GM13976 (cell line): ENCODE results near the gene MEF2C.

Experiments used
- DNase-seq: peaks from one replicate; pipeline ENCODE4 v3.0.0; 2012; ENCODE audit warnings: low spot score
- CTCF ChIP-seq: IDR thresholded peaks from 2 replicates; pipeline ENCODE4 v1.5.1; 2012; ENCODE audit warnings: borderline replicate concordance, mild to moderate bottlenecking; ENCODE audit not compliant: insufficient read depth; ENCODE audit errors: extremely low read depth, missing control alignments, control extremely low read depth
- in situ Hi-C: fragments of 300-500 bp; cut with MboI; formaldehyde crosslinking; loops from one replicate; pipeline ENCODE4 v1.12.0; 2022; ENCODE audit warnings: low sequenced_read_pairs, mixed read lengths, inconsistent platforms; ENCODE audit not compliant: unreplicated experiment

MEF2C gene

GRCh38 chr5:88736494-88736893 is 146.5 kb downstream of the MEF2C start:
- TF ChIP-seq CTCF, result no peak
- DNase-seq, result no peak
- in situ Hi-C loops, result loop anchor here (10.0 to 25.0 kb wide), 3 partner anchors 88 to 701 kb away; no protein-coding TSS in a partner anchor

DNA sequence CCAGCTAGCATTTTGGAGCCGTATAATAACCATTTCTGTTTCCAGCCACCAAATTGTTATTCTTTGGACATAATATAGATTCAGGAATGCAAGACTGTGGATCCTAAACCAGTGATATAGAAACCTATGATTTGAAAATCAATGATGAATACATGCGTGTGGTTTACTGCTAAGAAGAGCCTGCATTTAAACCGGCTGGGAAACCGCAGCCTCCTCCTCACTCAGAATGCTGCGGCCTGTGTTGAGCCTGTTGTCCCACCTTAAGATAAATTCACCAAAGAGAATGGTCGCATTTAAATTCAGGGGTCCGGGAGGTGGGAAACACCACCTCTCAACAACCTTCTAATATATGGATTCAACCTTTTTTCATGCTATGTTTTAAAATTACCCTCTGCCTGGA is 148.0 kb downstream of the MEF2C start:
- no peak for TF ChIP-seq CTCF
- in situ Hi-C loops, result loop anchor here (5.0 to 25.0 kb wide), 4 partner anchors 90 to 702 kb away; no protein-coding TSS in a partner anchor
- no peak for DNase-seq

- DNase-seq, result no peak
- TF ChIP-seq CTCF, result no peak
- in situ Hi-C loops, result loop anchor here (5.0 to 25.0 kb wide), 4 partner anchors 91 to 703 kb away; no protein-coding TSS in a partner anchor
Observed at GRCh38 chr5:88734191-88734640, 148.8 kb downstream of the MEF2C start.

GRCh38 chr5:88732862-88733261 is 150.1 kb downstream of the MEF2C start:
- in situ Hi-C loops, result loop anchor here (5.0 to 25.0 kb wide), 4 partner anchors 92 to 704 kb away; no protein-coding TSS in a partner anchor
- no peak for TF ChIP-seq CTCF
- DNase-seq, result no peak

GRCh38 chr5:88732181-88732633 is 150.8 kb downstream of the MEF2C start:
- in situ Hi-C loops, result loop anchor here (5.0 to 25.0 kb wide), 4 partner anchors 93 to 705 kb away; no protein-coding TSS in a partner anchor
- peak; percentile 8 for TF ChIP-seq CTCF
- no peak for DNase-seq

- in situ Hi-C loops, result loop anchor here (5.0 to 25.0 kb wide), 4 partner anchors 95 to 707 kb away; no protein-coding TSS in a partner anchor
- no peak for TF ChIP-seq CTCF
- DNase-seq, result no peak
Observed at GRCh38 chr5:88729829-88730182, 153.2 kb downstream of the MEF2C start.
